K562 (cell line): ENCODE results near the gene SDCCAG8. TPM values are rescaled to one million over a fixed set of nuclear protein-coding genes. Genes with fewer than 3 reads are reported as not detected.

ENCODE experiments used
- COPS2 ChIP-seq: fragments of 450-650 bp; conservative IDR thresholded peaks from 2 replicates; pipeline ENCODE4 v1.6.1; 2016; ENCODE audit warnings: mild to moderate bottlenecking, moderate library complexity
- NBN ChIP-seq: fragments of 450-650 bp; IDR thresholded peaks from 2 replicates; pipeline ENCODE4 v1.6.1; 2016; ENCODE audit warnings: low read depth, mild to moderate bottlenecking
- RAD21 ChIP-seq, 2 experiments: fragments of 250-450 bp in 1 of 2; fragments of 450-650 bp in 1 of 2; sonication (Bioruptor Pico) in 1 of 2; formaldehyde crosslinking in 1 of 2; IDR thresholded peaks in 1 of 2; conservative IDR thresholded peaks in 1 of 2; 2 replicates each; pipeline versions ENCODE4 v1.4.0 to v1.8.0; 2020 to 2022; ENCODE audit warnings: mild to moderate bottlenecking in 2 of 2, moderate library complexity in 1 of 2
- RBM15 ChIP-seq: fragments of 200-400 bp; formaldehyde crosslinking; IDR thresholded peaks from 2 replicates; pipeline ENCODE4 v1.6.1; 2018; ENCODE audit warnings: mild to moderate bottlenecking, low read length, moderate library complexity; ENCODE audit not compliant: insufficient read depth
- SMC3 ChIP-seq: conservative IDR thresholded peaks from 2 replicates; pipeline ENCODE4 v1.6.1; 2011; ENCODE audit warnings: low read depth, low read length, improper control_type of control experiment; ENCODE audit not compliant: insufficient read depth
- ZEB2 ChIP-seq: fragments of 450-650 bp; IDR thresholded peaks from 2 replicates; pipeline ENCODE4 v1.6.1; 2016
- ZNF174 ChIP-seq: fragments of 250-450 bp; sonication (Bioruptor Pico); IDR thresholded peaks from 2 replicates; pipeline ENCODE4 v1.4.0; 2020; ENCODE audit warnings: mild to moderate bottlenecking
- polyA plus RNA-seq, 8 experiments: library from polyadenylated mRNA; depleted of rRNA in 4 of 8; stranded (reverse) in 5 of 8; unstranded in 3 of 8; fragments of >200 nt; fragmentation: Nextera tagmentation in 2 of 8; fragmentation: Illumina TruSeq in 1 of 8; extraction: Ambion mirVana in 2 of 8; extraction: Trizol in 1 of 8; gene quantifications; 2 replicates each; pipeline versions ENCODE4 v1.2.1 to v1.2.3, GENCODE V29; 2011 to 2014; ENCODE audit warnings: inconsistent platforms in 1 of 8, missing spikeins in 1 of 8
- total RNA-seq, 7 experiments: library from RNA; depleted of rRNA in 6 of 7; stranded (reverse); fragments of >200 nt in 6 of 7; fragmentation: Illumina TruSeq in 2 of 7; extraction: Trizol in 2 of 7; gene quantifications; 2 replicates each; pipeline versions ENCODE4 v1.2.1 to v1.2.3, GENCODE V29; 2011 to 2021; ENCODE audit warnings: low replicate concordance in 1 of 7
- TF ChIP-seq, protein P1 (sequence below), 2 experiments: fragments of 450-650 bp; formaldehyde crosslinking in 1 of 2; IDR thresholded peaks; 2 replicates each; pipeline versions ENCODE4 v1.4.0 to v1.6.1; 2014 to 2020; ENCODE audit warnings: mild to moderate bottlenecking in 2 of 2, borderline replicate concordance in 1 of 2, low read depth in 1 of 2
- TF ChIP-seq, protein P2 (sequence below), 3 experiments: IDR thresholded peaks in 2 of 3; conservative IDR thresholded peaks in 1 of 3; 2 replicates each; pipeline ENCODE4 v1.5.1; 2011 to 2012; ENCODE audit warnings: low read length in 3 of 3, mild to moderate bottlenecking in 3 of 3, control low read depth in 2 of 3, improper control_type of control experiment in 1 of 3, inconsistent platforms in 1 of 3, low read depth in 1 of 3, mixed read lengths in 1 of 3, moderate library complexity in 1 of 3; ENCODE audit not compliant: insufficient read depth in 2 of 3
- TF ChIP-seq, protein P3 (sequence below), 2 experiments: IDR thresholded peaks in 1 of 2; conservative IDR thresholded peaks in 1 of 2; 2 replicates each; pipeline ENCODE4 v1.6.1; 2016; ENCODE audit warnings: low read depth in 2 of 2, mild to moderate bottlenecking in 1 of 2, missing compliant biosample characterization in 1 of 2, missing genetic modification characterization in 1 of 2, moderate library complexity in 1 of 2

SDCCAG8 gene
- total and polyA plus RNA-seq, 9 of the 15 experiments (the other 6 are each of a cell fraction or from before 2014, with no cell fraction given), result 17.9 to 36.7 (median 25.4) TPM

DNA sequence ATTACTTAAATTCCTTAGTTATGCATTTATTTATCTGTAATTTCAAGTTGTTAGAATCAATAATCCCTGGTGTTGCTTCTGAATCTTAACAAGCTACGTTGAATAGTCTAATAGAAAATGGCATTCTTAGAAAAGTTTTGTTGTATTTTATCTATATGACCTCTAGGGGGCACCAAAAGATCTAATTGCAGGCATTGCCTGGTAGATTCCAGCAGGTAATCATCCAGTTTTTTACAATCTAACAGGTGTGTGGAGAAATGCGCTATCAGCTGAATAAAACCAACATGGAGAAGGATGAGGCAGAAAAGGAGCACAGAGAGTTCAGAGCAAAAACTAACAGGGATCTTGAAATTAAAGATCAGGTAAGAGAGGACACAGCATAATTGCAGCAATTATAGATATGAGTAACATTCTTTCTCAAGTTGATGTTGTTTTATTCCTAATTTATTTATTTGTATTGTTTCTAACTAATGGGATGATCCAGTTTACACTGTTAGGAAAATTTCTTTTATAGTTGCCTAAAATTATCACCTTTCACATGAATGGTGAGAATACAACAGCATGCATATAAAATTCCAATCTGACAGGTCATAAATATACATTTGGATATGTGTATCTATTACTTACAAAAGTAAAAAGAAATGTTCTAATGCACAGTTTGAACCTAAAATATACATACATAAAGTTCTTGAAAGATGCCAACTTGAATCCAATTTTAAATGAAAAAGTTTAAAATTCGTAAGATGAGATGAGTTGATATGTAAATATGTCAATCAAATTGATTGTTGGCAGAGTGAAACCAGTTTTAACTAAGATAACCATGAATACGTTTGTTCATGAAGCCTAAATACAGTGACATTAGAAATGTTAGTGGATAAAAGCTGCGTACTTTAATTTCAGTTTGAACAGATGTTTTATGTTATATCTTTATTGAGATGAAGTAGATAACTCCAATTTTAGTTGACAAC lies 88.4 kb downstream of the SDCCAG8 start (continued):
- TF ChIP-seq, protein P1, sequence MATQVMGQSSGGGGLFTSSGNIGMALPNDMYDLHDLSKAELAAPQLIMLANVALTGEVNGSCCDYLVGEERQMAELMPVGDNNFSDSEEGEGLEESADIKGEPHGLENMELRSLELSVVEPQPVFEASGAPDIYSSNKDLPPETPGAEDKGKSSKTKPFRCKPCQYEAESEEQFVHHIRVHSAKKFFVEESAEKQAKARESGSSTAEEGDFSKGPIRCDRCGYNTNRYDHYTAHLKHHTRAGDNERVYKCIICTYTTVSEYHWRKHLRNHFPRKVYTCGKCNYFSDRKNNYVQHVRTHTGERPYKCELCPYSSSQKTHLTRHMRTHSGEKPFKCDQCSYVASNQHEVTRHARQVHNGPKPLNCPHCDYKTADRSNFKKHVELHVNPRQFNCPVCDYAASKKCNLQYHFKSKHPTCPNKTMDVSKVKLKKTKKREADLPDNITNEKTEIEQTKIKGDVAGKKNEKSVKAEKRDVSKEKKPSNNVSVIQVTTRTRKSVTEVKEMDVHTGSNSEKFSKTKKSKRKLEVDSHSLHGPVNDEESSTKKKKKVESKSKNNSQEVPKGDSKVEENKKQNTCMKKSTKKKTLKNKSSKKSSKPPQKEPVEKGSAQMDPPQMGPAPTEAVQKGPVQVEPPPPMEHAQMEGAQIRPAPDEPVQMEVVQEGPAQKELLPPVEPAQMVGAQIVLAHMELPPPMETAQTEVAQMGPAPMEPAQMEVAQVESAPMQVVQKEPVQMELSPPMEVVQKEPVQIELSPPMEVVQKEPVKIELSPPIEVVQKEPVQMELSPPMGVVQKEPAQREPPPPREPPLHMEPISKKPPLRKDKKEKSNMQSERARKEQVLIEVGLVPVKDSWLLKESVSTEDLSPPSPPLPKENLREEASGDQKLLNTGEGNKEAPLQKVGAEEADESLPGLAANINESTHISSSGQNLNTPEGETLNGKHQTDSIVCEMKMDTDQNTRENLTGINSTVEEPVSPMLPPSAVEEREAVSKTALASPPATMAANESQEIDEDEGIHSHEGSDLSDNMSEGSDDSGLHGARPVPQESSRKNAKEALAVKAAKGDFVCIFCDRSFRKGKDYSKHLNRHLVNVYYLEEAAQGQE (IDR thresholded peaks at IDR 0.05; ENCODE audit: borderline replicate concordance), result peak; percentile 64; the same call in 1 of the 2 replicates
- TF ChIP-seq, protein P1 (CRISPR knock-in tag; IDR thresholded peaks at IDR 0.05; ENCODE audit: low read depth), result no peak
- TF ChIP-seq NBN (no peak), RAD21 (CRISPR knock-in tag; conservative IDR thresholded peaks at IDR 0.05 in 1 of 2, IDR thresholded peaks at IDR 0.05 in 1 of 2) (peak; percentile 85 to 88), RBM15 (no peak), COPS2 (no peak), ZEB2 (0 out of 2 replicates have a peak, but pooled peaks have one; percentile 20), SMC3 (peak; percentile 48), ZNF174 (CRISPR knock-in tag) (no peak)
- TF ChIP-seq, protein P2, sequence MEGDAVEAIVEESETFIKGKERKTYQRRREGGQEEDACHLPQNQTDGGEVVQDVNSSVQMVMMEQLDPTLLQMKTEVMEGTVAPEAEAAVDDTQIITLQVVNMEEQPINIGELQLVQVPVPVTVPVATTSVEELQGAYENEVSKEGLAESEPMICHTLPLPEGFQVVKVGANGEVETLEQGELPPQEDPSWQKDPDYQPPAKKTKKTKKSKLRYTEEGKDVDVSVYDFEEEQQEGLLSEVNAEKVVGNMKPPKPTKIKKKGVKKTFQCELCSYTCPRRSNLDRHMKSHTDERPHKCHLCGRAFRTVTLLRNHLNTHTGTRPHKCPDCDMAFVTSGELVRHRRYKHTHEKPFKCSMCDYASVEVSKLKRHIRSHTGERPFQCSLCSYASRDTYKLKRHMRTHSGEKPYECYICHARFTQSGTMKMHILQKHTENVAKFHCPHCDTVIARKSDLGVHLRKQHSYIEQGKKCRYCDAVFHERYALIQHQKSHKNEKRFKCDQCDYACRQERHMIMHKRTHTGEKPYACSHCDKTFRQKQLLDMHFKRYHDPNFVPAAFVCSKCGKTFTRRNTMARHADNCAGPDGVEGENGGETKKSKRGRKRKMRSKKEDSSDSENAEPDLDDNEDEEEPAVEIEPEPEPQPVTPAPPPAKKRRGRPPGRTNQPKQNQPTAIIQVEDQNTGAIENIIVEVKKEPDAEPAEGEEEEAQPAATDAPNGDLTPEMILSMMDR (IDR thresholded peaks at IDR 0.05 in 2 of 3, conservative IDR thresholded peaks at IDR 0.05 in 1 of 3; ENCODE audit: insufficient read depth in 2 of 3, low read depth in 1 of 3, low read length in 3 of 3), result peak; percentile 58 to 86 (median 66); a peak in 5 of 6 replicates
- TF ChIP-seq, protein P3, sequence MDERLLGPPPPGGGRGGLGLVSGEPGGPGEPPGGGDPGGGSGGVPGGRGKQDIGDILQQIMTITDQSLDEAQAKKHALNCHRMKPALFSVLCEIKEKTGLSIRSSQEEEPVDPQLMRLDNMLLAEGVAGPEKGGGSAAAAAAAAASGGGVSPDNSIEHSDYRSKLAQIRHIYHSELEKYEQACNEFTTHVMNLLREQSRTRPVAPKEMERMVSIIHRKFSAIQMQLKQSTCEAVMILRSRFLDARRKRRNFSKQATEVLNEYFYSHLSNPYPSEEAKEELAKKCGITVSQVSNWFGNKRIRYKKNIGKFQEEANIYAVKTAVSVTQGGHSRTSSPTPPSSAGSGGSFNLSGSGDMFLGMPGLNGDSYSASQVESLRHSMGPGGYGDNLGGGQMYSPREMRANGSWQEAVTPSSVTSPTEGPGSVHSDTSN (CRISPR knock-in tag; IDR thresholded peaks at IDR 0.05; ENCODE audit: low read depth), result no peak
- TF ChIP-seq, protein P3 (tag; conservative IDR thresholded peaks at IDR 0.05; ENCODE audit: low read depth), result peak; percentile 20; the same call in 1 of the 2 replicates
